K562 (cell line): ENCODE data around the gene LCA5L.
A peak's percentile ranks its signal among the peaks of the same experiment; 100 is the strongest.

Experiments used
- ETV6 ChIP-seq, 3 experiments: fragments of 150-350 bp in 1 of 3; sonication (generic) in 1 of 3; formaldehyde crosslinking in 1 of 3; IDR thresholded peaks; 2 replicates each; pipeline versions ENCODE4 v1.6.1 to v1.8.0; 2014 to 2022; ENCODE audit warnings: borderline replicate concordance in 2 of 3, low read depth in 2 of 3, antibody characterized with exemption in 1 of 3, low read length in 1 of 3, mild to moderate bottlenecking in 1 of 3, missing genetic modification reagents in 1 of 3
- FOXM1 ChIP-seq, 2 experiments: fragments of 450-650 bp in 1 of 2; sonication (generic) in 1 of 2; formaldehyde crosslinking in 1 of 2; IDR thresholded peaks; 2 replicates each; pipeline versions ENCODE4 v1.6.1 to v1.9.0; 2017 to 2022; ENCODE audit warnings: low read depth in 2 of 2, mild to moderate bottlenecking in 2 of 2, missing genetic modification reagents in 1 of 2, moderate library complexity in 1 of 2
- NFE2 ChIP-seq: IDR thresholded peaks from 2 replicates; pipeline ENCODE4 v1.6.1; 2014; ENCODE audit warnings: antibody characterized with exemption, low read depth
- PCBP1 ChIP-seq: fragments of 200-400 bp; formaldehyde crosslinking; IDR thresholded peaks from 2 replicates; pipeline ENCODE4 v1.6.1; 2018; ENCODE audit warnings: mild to moderate bottlenecking, low read depth, low read length; ENCODE audit not compliant: poor library complexity, severe bottlenecking
- POLR2A ChIP-seq: fragments of 450-650 bp; conservative IDR thresholded peaks from 2 replicates; pipeline ENCODE4 v1.6.1; 2016
- TAF1 ChIP-seq: IDR thresholded peaks from 2 replicates; pipeline ENCODE4 v1.6.1; 2011; ENCODE audit warnings: mild to moderate bottlenecking, low read length, moderate library complexity; ENCODE audit not compliant: insufficient read depth, control insufficient read depth, severe bottlenecking; ENCODE audit errors: extremely low read depth
- TF ChIP-seq, protein P1 (sequence below): sonication (generic); formaldehyde crosslinking; IDR thresholded peaks from 2 replicates; pipeline ENCODE4 v1.8.1; 2022; ENCODE audit warnings: missing genetic modification reagents

DNA sequence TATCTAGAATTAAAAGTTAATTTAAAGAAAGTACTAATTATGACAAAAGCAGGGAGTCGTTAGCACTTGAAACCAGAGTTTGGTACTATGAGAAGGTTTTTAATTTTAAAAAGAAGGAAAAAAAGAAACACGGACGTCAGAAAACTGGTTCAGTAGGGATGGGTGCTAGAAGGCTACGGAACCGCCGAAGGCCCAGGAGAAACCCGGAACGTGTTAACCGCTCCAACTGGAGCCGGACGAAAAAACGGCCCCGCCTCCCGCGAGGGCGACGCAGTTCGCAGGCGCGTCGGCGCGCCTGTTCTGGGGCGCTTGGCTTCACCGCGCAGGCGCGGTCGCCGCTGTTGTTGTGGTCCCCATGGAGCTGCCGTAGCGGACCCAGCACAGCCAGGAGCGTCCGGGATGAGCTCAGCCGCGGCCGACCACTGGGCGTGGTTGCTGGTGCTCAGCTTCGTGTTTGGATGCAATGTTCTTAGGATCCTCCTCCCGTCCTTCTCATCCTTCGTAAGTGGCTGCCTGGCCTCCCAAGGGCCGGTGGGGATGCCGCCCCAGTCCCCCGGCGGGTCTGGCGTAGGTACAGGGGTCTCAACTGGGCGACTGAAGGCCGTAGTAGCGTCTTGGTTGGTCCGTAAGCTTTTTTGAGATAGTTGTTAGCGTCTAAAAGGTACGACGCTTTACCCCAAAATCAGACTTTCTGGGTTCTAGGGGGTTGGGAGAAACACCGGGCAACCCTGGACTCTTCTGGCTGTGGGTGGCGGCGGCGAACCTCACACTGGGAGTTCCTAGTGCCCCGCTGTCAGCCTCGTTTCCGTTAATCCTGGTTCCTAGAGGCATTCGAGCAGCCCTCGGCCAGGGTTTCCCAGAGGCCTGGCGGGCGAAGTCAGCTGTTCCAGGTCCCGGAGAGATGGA is 65.3 kb downstream of the LCA5L start:
- TF ChIP-seq, protein P1, sequence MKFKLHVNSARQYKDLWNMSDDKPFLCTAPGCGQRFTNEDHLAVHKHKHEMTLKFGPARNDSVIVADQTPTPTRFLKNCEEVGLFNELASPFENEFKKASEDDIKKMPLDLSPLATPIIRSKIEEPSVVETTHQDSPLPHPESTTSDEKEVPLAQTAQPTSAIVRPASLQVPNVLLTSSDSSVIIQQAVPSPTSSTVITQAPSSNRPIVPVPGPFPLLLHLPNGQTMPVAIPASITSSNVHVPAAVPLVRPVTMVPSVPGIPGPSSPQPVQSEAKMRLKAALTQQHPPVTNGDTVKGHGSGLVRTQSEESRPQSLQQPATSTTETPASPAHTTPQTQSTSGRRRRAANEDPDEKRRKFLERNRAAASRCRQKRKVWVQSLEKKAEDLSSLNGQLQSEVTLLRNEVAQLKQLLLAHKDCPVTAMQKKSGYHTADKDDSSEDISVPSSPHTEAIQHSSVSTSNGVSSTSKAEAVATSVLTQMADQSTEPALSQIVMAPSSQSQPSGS (CRISPR knock-in tag): no peak
- TF ChIP-seq NFE2: no peak
- TF ChIP-seq PCBP1: no peak
- TF ChIP-seq ETV6 (IDR thresholded peaks at IDR 0.05; ENCODE audit: borderline replicate concordance in 1 of 2, low read depth in 2 of 2, low read length in 1 of 2): no peak
- TF ChIP-seq ETV6 (CRISPR knock-in tag; IDR thresholded peaks at IDR 0.05; ENCODE audit: borderline replicate concordance): no peak
- peak; percentile 76 for TF ChIP-seq TAF1
- TF ChIP-seq FOXM1 (IDR thresholded peaks at IDR 0.05; ENCODE audit: low read depth): no peak
- no peak for TF ChIP-seq FOXM1 (CRISPR knock-in tag; IDR thresholded peaks at IDR 0.05; ENCODE audit: low read depth)
- peak; percentile 78 for TF ChIP-seq POLR2A
